ENCODE results near the gene ZBTB25.

The ZBTB25 gene

GRCh38 chr14:64439141-64439540 lies 64.5 kb downstream of the ZBTB25 start:
- DNase-seq (ENCODE audit: low spot score) = no peak

- DNase-seq (ENCODE audit: low spot score) = peak; percentile 89
Measured at GRCh38 chr14:64438181-64438841, 65.3 kb downstream of the ZBTB25 start.

- DNase-seq (ENCODE audit: low spot score) = no peak
Measured at GRCh38 chr14:64434528-64434927, 69.1 kb downstream of the ZBTB25 start.

- DNase-seq (ENCODE audit: low spot score) = peak; percentile 9
Measured at GRCh38 chr14:64423987-64424386, 79.7 kb downstream of the ZBTB25 start.

GRCh38 chr14:64422756-64423155 lies 80.9 kb downstream of the ZBTB25 start:
- no peak for DNase-seq (ENCODE audit: low spot score)

- no peak for DNase-seq (ENCODE audit: low spot score)
Measured at GRCh38 chr14:64422005-64422404, 81.6 kb downstream of the ZBTB25 start.

- peak; percentile 22 for DNase-seq (ENCODE audit: low spot score)
Measured at GRCh38 chr14:64421166-64421565, 82.5 kb downstream of the ZBTB25 start.

- DNase-seq (ENCODE audit: low spot score) = no peak
Measured at GRCh38 chr14:64419003-64419402, 84.6 kb downstream of the ZBTB25 start.

GRCh38 chr14:64417771-64418125 lies 85.9 kb downstream of the ZBTB25 start:
- no peak for DNase-seq (ENCODE audit: low spot score)

GRCh38 chr14:64417055-64417770 lies 86.4 kb downstream of the ZBTB25 start:
- DNase-seq (ENCODE audit: low spot score) = peak; percentile 6

- no peak for DNase-seq (ENCODE audit: low spot score)
Measured at GRCh38 chr14:64416348-64416932, 87.2 kb downstream of the ZBTB25 start.

GRCh38 chr14:64412237-64412636 lies 91.4 kb downstream of the ZBTB25 start:
- DNase-seq (ENCODE audit: low spot score) = no peak

- DNase-seq (ENCODE audit: low spot score) = no peak
Measured at GRCh38 chr14:64411001-64411400, 92.6 kb downstream of the ZBTB25 start.

GRCh38 chr14:64410084-64410774 lies 93.4 kb downstream of the ZBTB25 start:
- DNase-seq (ENCODE audit: low spot score) = no peak

- DNase-seq (ENCODE audit: low spot score) = no peak
Measured at GRCh38 chr14:64409126-64409920, 94.3 kb downstream of the ZBTB25 start.

- no peak for DNase-seq (ENCODE audit: low spot score)
Measured at GRCh38 chr14:64407329-64407728, 96.3 kb downstream of the ZBTB25 start.

- DNase-seq (ENCODE audit: low spot score) = no peak
Measured at GRCh38 chr14:64405295-64405694, 98.3 kb downstream of the ZBTB25 start.

- DNase-seq (ENCODE audit: low spot score) = no peak
Measured at GRCh38 chr14:64401949-64402348, 101.7 kb downstream of the ZBTB25 start.

- no peak for DNase-seq (ENCODE audit: low spot score)
Measured at GRCh38 chr14:64400829-64401459, 102.7 kb downstream of the ZBTB25 start.
